Vagina (tissue), 2 donors: ENCODE data around the gene BCL3.

Experiments
- CTCF ChIP-seq, 3 experiments: fragments of 450-650 bp in 2 of 3; fragments of 200-600 bp in 1 of 3; sonication (generic) in 1 of 3; IDR thresholded peaks; one replicate each; pipeline ENCODE4 v1.5.1; 2017 to 2019; ENCODE audit warnings: antibody characterized with exemption in 3 of 3, mild to moderate bottlenecking in 2 of 3, moderate library complexity in 2 of 3
- POLR2A ChIP-seq, 2 donors: fragments of 450-650 bp; IDR thresholded peaks; one replicate each; pipeline ENCODE4 v1.6.1; 2017; ENCODE audit warnings: antibody characterized with exemption in 2 of 2, mild to moderate bottlenecking in 2 of 2, moderate library complexity in 2 of 2

- TF ChIP-seq CTCF (IDR thresholded peaks at IDR 0.05), result no peak
- TF ChIP-seq POLR2A (IDR thresholded peaks at IDR 0.05), result peak in 1 of 2 donors; percentile 17
These were observed 4.5 kb downstream of the BCL3 start for GRCh38 chr19:44752816-44753625.
